HepG2 (cell line): Measurements from ENCODE around the gene VCAN. TPM values are rescaled to one million over a fixed set of nuclear protein-coding genes. Genes with fewer than 3 reads are reported as not detected.

Experiments used
- ATAC-seq: fragments of 200-7000 bp; cut with Tn5 transposase; 3 replicates; pipeline ENCODE4 v1.9.1; 2020; ENCODE audit warnings: mild to moderate bottlenecking, moderate library complexity
- BruUV-seq: library from RNA; stranded (reverse); fragments of 400-500 nt; replicated peaks from 2 replicates; lab custom pipeline; 2021; lab: Mats Ljungman, UMichigan
- CTCF ChIA-PET: fragments of 300-600 bp; formaldehyde crosslinking; extraction: SDS; loops from one replicate; lab custom pipeline; 2021; ENCODE audit warnings: low total read pairs, inconsistent platforms, low intra/inter-chr PET ratio; lab: Yijun Ruan, JAX
- POLR2A ChIA-PET: fragments of 350-600 bp; sonication (Branson Sonifier 250); formaldehyde crosslinking; loops from one replicate; lab custom pipeline; 2020; ENCODE audit warnings: antibody characterized with exemption, inconsistent platforms; lab: Yijun Ruan, JAX
- DNase-seq: peaks from one replicate; pipeline ENCODE4 v3.0.0-alpha.2; 2015; ENCODE audit warnings: low spot score
- FAIRE-seq: peaks from 3 replicates; lab custom pipeline; 2011; peaks lifted over from hg19 to GRCh38; lab: Jason Lieb, UNC
- H2AFZ ChIP-seq: one replicate; pipeline ENCODE4 v1.6.1; 2011; ENCODE audit warnings: low read length, inconsistent platforms
- H3K27ac ChIP-seq: fragments of 300-600 bp; 3 replicates; pipeline ENCODE4 v1.8.0; 2011; ENCODE audit warnings: mixed run types, mild to moderate bottlenecking, mixed read lengths, low read length, inconsistent platforms; ENCODE audit not compliant: insufficient read depth; ENCODE audit errors: extremely low read length
- H3K27me3 ChIP-seq, 2 experiments: fragments of 200-600 bp in 1 of 2; 2 replicates in 1 of 2; 3 replicates in 1 of 2; pipeline versions ENCODE4 v1.6.0 to v1.8.0; 2011; ENCODE audit warnings: low read length in 2 of 2, mild to moderate bottlenecking in 2 of 2, moderate library complexity in 2 of 2, inconsistent platforms in 1 of 2; ENCODE audit not compliant: insufficient read depth in 2 of 2, control insufficient read depth in 1 of 2
- H3K36me3 ChIP-seq, 2 experiments: fragments of 200-600 bp in 1 of 2; replicated peaks in 1 of 2; 2 replicates in 1 of 2; 3 replicates in 1 of 2; pipeline versions ENCODE4 v1.5.1 to v1.8.0; 2011; ENCODE audit warnings: low read length in 2 of 2, inconsistent platforms in 1 of 2; ENCODE audit not compliant: insufficient read depth in 2 of 2, control insufficient read depth in 1 of 2
- H3K4me1 ChIP-seq: 2 replicates; pipeline ENCODE4 v1.5.1; 2012; ENCODE audit warnings: low read length, inconsistent platforms; ENCODE audit not compliant: insufficient read depth
- H3K4me2 ChIP-seq: 2 replicates; pipeline ENCODE4 v1.6.0; 2011; ENCODE audit warnings: low read depth, low read length, inconsistent platforms
- H3K4me3 ChIP-seq, 3 experiments: fragments of 200-600 bp in 1 of 3; sonication (generic), shearing (Covaris generic) in 1 of 3; replicated peaks in 1 of 3; 2 replicates each; pipeline ENCODE4 v1.5.1; 2011 to 2016; ENCODE audit warnings: low read length in 3 of 3, inconsistent platforms in 2 of 3, low read depth in 2 of 3, mild to moderate bottlenecking in 2 of 3, control low read depth in 1 of 3, mixed read lengths in 1 of 3; ENCODE audit not compliant: insufficient read depth in 1 of 3
- H3K79me2 ChIP-seq: one replicate; pipeline ENCODE4 v1.6.1; 2011; ENCODE audit warnings: low read length, inconsistent platforms; ENCODE audit not compliant: insufficient read depth
- H3K9ac ChIP-seq: 2 replicates; pipeline ENCODE4 v1.6.0; 2011; ENCODE audit warnings: mild to moderate bottlenecking, low read depth, low read length, inconsistent platforms; ENCODE audit not compliant: insufficient read depth
- H3K9me3 ChIP-seq: 2 replicates; pipeline ENCODE4 v1.5.1; 2012; ENCODE audit warnings: mild to moderate bottlenecking, low read length
- H4K20me1 ChIP-seq: 2 replicates; pipeline ENCODE4 v1.6.0; 2011; ENCODE audit warnings: inconsistent platforms, mild to moderate bottlenecking, low read length, moderate library complexity; ENCODE audit not compliant: insufficient read depth
- ATF5 ChIP-seq: sonication (generic); formaldehyde crosslinking; IDR thresholded peaks from 2 replicates; pipeline ENCODE4 v1.4.0; 2020; ENCODE audit warnings: mild to moderate bottlenecking, low read depth, missing genetic modification reagents
- HNRNPUL1 ChIP-seq: fragments of 200-400 bp; formaldehyde crosslinking; IDR thresholded peaks from 2 replicates; pipeline ENCODE4 v1.6.1; 2017; ENCODE audit warnings: low read depth, mild to moderate bottlenecking, low read length, moderate library complexity
- IKZF4 ChIP-seq: sonication (generic); formaldehyde crosslinking; IDR thresholded peaks from 2 replicates; pipeline ENCODE4 v1.5.1; 2020; ENCODE audit warnings: borderline replicate concordance, mild to moderate bottlenecking, low read depth, missing genetic modification reagents; ENCODE audit errors: not compliant biosample characterization
- MEF2D ChIP-seq: sonication (generic); formaldehyde crosslinking; IDR thresholded peaks from 2 replicates; pipeline ENCODE4 v1.5.1; 2020; ENCODE audit warnings: mild to moderate bottlenecking, missing genetic modification reagents
- MXD4 ChIP-seq: IDR thresholded peaks from 2 replicates; pipeline ENCODE4 v1.6.1; 2016; ENCODE audit warnings: mild to moderate bottlenecking, missing biosample characterization, missing genetic modification reagents
- MZF1 ChIP-seq: sonication (generic); formaldehyde crosslinking; IDR thresholded peaks from 2 replicates; pipeline ENCODE4 v1.8.1; 2023; ENCODE audit warnings: mild to moderate bottlenecking, missing genetic modification reagents, borderline replicate concordance
- RNF2 ChIP-seq: fragments of 450-650 bp; conservative IDR thresholded peaks from 2 replicates; pipeline ENCODE4 v1.6.1; 2016; ENCODE audit warnings: low read depth
- SALL1 ChIP-seq: sonication (generic); formaldehyde crosslinking; IDR thresholded peaks from 2 replicates; pipeline ENCODE4 v1.8.0; 2022; ENCODE audit warnings: mild to moderate bottlenecking, missing genetic modification reagents
- SAP130 ChIP-seq: IDR thresholded peaks from 2 replicates; pipeline ENCODE4 v1.6.1; 2016; ENCODE audit warnings: low read depth
- SIN3A ChIP-seq: IDR thresholded peaks from 2 replicates; pipeline ENCODE4 v1.6.1; 2011; ENCODE audit warnings: low read depth, mild to moderate bottlenecking, control low read depth, low read length, borderline replicate concordance
- SKI ChIP-seq: fragments of 450-650 bp; IDR thresholded peaks from one replicate; pipeline ENCODE4 v1.6.1; 2018; ENCODE audit warnings: mild to moderate bottlenecking; ENCODE audit not compliant: partially characterized antibody
- SRY ChIP-seq: sonication (generic); formaldehyde crosslinking; IDR thresholded peaks from 2 replicates; pipeline ENCODE4 v1.8.0; 2022; ENCODE audit warnings: mild to moderate bottlenecking, missing genetic modification reagents
- TFAP4 ChIP-seq: sonication (generic); IDR thresholded peaks from 2 replicates; pipeline ENCODE4 v1.6.1; 2016; ENCODE audit warnings: low read depth, borderline replicate concordance
- ZBTB7A ChIP-seq: sonication (generic); formaldehyde crosslinking; IDR thresholded peaks from 2 replicates; pipeline ENCODE4 v1.8.0; 2022; ENCODE audit warnings: mild to moderate bottlenecking, missing genetic modification reagents
- ZFP41 ChIP-seq: sonication (generic); formaldehyde crosslinking; IDR thresholded peaks from 2 replicates; pipeline ENCODE4 v1.4.0; 2020; ENCODE audit warnings: mild to moderate bottlenecking, missing genetic modification reagents, borderline replicate concordance
- ZKSCAN1 ChIP-seq: fragments of 150-350 bp; IDR thresholded peaks from 2 replicates; pipeline ENCODE4 v1.6.1; 2014; ENCODE audit warnings: low read length
- ZNF33B ChIP-seq: sonication (generic); formaldehyde crosslinking; IDR thresholded peaks from 2 replicates; pipeline ENCODE4 v1.5.1; 2020; ENCODE audit warnings: mild to moderate bottlenecking, missing genetic modification reagents
- ZNF564 ChIP-seq: sonication (generic); formaldehyde crosslinking; IDR thresholded peaks from 2 replicates; pipeline ENCODE4 v1.8.1; 2023; ENCODE audit warnings: mild to moderate bottlenecking, missing genetic modification reagents
- ZNF678 ChIP-seq: sonication (generic); formaldehyde crosslinking; IDR thresholded peaks from 2 replicates; pipeline ENCODE4 v1.4.0; 2020; ENCODE audit warnings: mild to moderate bottlenecking, missing genetic modification reagents
- ZNF770 ChIP-seq: sonication (generic); formaldehyde crosslinking; IDR thresholded peaks from 2 replicates; pipeline ENCODE4 v1.5.0; 2020; ENCODE audit warnings: mild to moderate bottlenecking, missing genetic modification reagents
- WGBS: methylation state at CpG from one replicate; pipeline ENCODE4 v1.1.6; 2017; ENCODE audit warnings: low lambda C conversion rate; 5-methylcytosine and 5-hydroxymethylcytosine counted together
- in situ Hi-C: cut with HindIII; loops from 2 replicates; pipeline ENCODE4 v1.10.0; 2017; ENCODE audit warnings: low pct_unique_long_range_greater_than_20kb; ENCODE audit not compliant: extremely low pct_ligation_motif_present
- intact Hi-C: fragments of 100-400 bp; cut with micrococcal nuclease; formaldehyde crosslinking; loops from one replicate; pipeline ENCODE4 v1.10.0; 2022; ENCODE audit not compliant: unreplicated experiment
- polyA plus RNA-seq, 8 experiments: library from polyadenylated mRNA; depleted of rRNA in 3 of 8; stranded (reverse) in 7 of 8; unstranded in 1 of 8; fragments of >200 nt; fragmentation: Illumina TruSeq in 4 of 8; extraction: Trizol in 4 of 8; gene quantifications; 2 replicates each; pipeline versions ENCODE4 v1.2.1 to v1.2.3, GENCODE V29; 2011 to 2016; ENCODE audit warnings: low read depth in 4 of 8, missing spikeins in 1 of 8, mixed read lengths in 1 of 8; ENCODE audit not compliant: insufficient read depth in 1 of 8
- total RNA-seq, 5 experiments: library from RNA; depleted of rRNA; stranded (reverse); fragments of >200 nt; fragmentation: Illumina TruSeq; extraction: Trizol; gene quantifications; 2 replicates each; pipeline ENCODE4 v1.2.3, GENCODE V29; 2016; ENCODE audit warnings: low read depth in 1 of 5

Gene VCAN
- total and polyA plus RNA-seq, 2 of the 13 experiments (the other 11 are each of a cell fraction or from before 2014, with no cell fraction given), result 1.2 to 3.5 TPM

GRCh38 chr5:83517688-83518085 is 46.1 kb downstream of the VCAN start:
- H2AFZ ChIP-seq, result no peak overlapping the region
- no peak overlapping the region for H3K4me3 ChIP-seq
- DNase-seq, result no peak
- no peak overlapping the region for H3K4me2 ChIP-seq
- ATAC-seq, result no peak
- H3K36me3 ChIP-seq, result no peaks in the 10 kb centered on the region
- intact Hi-C loops (no loop called here), in situ Hi-C loops (no loop called here)
- no peaks in the 10 kb centered on the region for H4K20me1 ChIP-seq
- H3K79me2 ChIP-seq, result no peaks in the 10 kb centered on the region
- no peaks in the 10 kb centered on the region for H3K9me3 ChIP-seq
- no peak overlapping the region for H3K9ac ChIP-seq
- no TSS peak for BruUV-seq
- ChIA-PET CTCF (no interaction called here), POLR2A (no interaction called here)
- no peak overlapping the region for H3K27ac ChIP-seq
- no peaks in the 10 kb centered on the region for H3K4me1 ChIP-seq
- TF ChIP-seq ZKSCAN1 (no peak), SRY (CRISPR knock-in tag) (no peak), MEF2D (CRISPR knock-in tag) (no peak), MXD4 (CRISPR knock-in tag) (no peak), ZNF678 (CRISPR knock-in tag) (no peak), ZBTB7A (no peak), SKI (no peak), ZNF770 (CRISPR knock-in tag) (no peak), RNF2 (no peak), SALL1 (CRISPR knock-in tag) (no peak), TFAP4 (no peak), ATF5 (CRISPR knock-in tag) (no peak), SAP130 (CRISPR knock-in tag) (no peak), SIN3A (no peak), HNRNPUL1 (no peak), ZNF564 (CRISPR knock-in tag) (no peak), IKZF4 (CRISPR knock-in tag) (no peak), MZF1 (CRISPR knock-in tag) (no peak), ZFP41 (CRISPR knock-in tag) (no peak), ZNF33B (CRISPR knock-in tag) (no peak)
- WGBS, result 25% methylated on average over 1 of the region's 1 CpG
- no peaks in the 10 kb centered on the region for H3K27me3 ChIP-seq
- no peak for FAIRE-seq
